Fibroblast of villous mesenchyme (primary cell): ENCODE data around the gene NOL4L. TPM values are rescaled to one million over a fixed set of nuclear protein-coding genes. Genes with fewer than 3 reads are reported as not detected.
A peak's percentile ranks its signal among the peaks of the same experiment; 100 is the strongest.

Experiments
- DNase-seq: peaks from one replicate; pipeline ENCODE4 v3.0.0-alpha.2; 2010; ENCODE audit warnings: low read depth
- H3K4me3 ChIP-seq: 2 replicates; pipeline ENCODE4 v1.5.1; 2011; ENCODE audit warnings: low read depth, mild to moderate bottlenecking, low read length
- CTCF ChIP-seq: IDR thresholded peaks from 2 replicates; pipeline ENCODE4 v1.5.1; 2012; ENCODE audit warnings: low read depth, mild to moderate bottlenecking, low read length; ENCODE audit not compliant: insufficient read depth
- total RNA-seq: library from RNA; depleted of rRNA; stranded (reverse); fragments of >200 nt; gene quantifications from 2 replicates; pipeline ENCODE4 v1.2.3, GENCODE V29; 2012

NOL4L gene
- total RNA-seq, 1 donor, result 9.9 TPM

GRCh38 chr20:32474967-32475811 lies 109.9 kb downstream of the NOL4L start:
- no peak for TF ChIP-seq CTCF
- peak; percentile 97 for DNase-seq
- H3K4me3 ChIP-seq, result peak overlapping the region; percentile 44

- no peak for DNase-seq
- peak overlapping the region; percentile 44 for H3K4me3 ChIP-seq
- no peak for TF ChIP-seq CTCF
These were observed 110.5 kb downstream of the NOL4L start for GRCh38 chr20:32474717-32474966.

- TF ChIP-seq CTCF, result no peak
- H3K4me3 ChIP-seq, result peak overlapping the region; percentile 44
- no peak for DNase-seq
These were observed 111.0 kb downstream of the NOL4L start for GRCh38 chr20:32474009-32474716.

- no peak for TF ChIP-seq CTCF
- DNase-seq, result no peak
- peak overlapping the region; percentile 44 for H3K4me3 ChIP-seq
These were observed 111.7 kb downstream of the NOL4L start for GRCh38 chr20:32473231-32474008.

- peak overlapping the region; percentile 38 for H3K4me3 ChIP-seq
- no peak for TF ChIP-seq CTCF
- no peak for DNase-seq
These were observed 112.4 kb downstream of the NOL4L start for GRCh38 chr20:32472581-32473207.

- no peak for TF ChIP-seq CTCF
- H3K4me3 ChIP-seq, result no peak overlapping the region
- DNase-seq, result no peak
These were observed 114.2 kb downstream of the NOL4L start for GRCh38 chr20:32470940-32471339.
